GM12878 (cell line): ENCODE measurements around the gene ETV6. TPM values are rescaled to one million over a fixed set of nuclear protein-coding genes. Genes with fewer than 3 reads are reported as not detected.
A peak's percentile ranks its signal among the peaks of the same experiment; 100 is the strongest.

ENCODE experiments used
- ATAC-seq: fragments of 200-7000 bp; cut with Tn5 transposase; 3 replicates; pipeline ENCODE4 v1.9.1; 2020; ENCODE audit warnings: mild to moderate bottlenecking, moderate library complexity
- BruUV-seq: library from RNA; stranded (reverse); fragments of 400-500 nt; replicated peaks from 2 replicates; lab custom pipeline; 2021; lab: Mats Ljungman, UMichigan
- CTCF ChIA-PET: fragments of 300-600 bp; sonication (Branson Sonifier 250); formaldehyde crosslinking; extraction: SDS; loops from one replicate; lab custom pipeline; 2021; ENCODE audit warnings: inconsistent platforms; lab: Yijun Ruan, JAX
- POLR2A ChIA-PET: fragments of 350-600 bp; formaldehyde crosslinking; extraction: SDS; loops from one replicate; lab custom pipeline; 2021; ENCODE audit warnings: inconsistent platforms; lab: Charles Lee
- RAD21 ChIA-PET: fragments of 300-600 bp; sonication (Branson Sonifier 250); formaldehyde crosslinking; loops from one replicate; lab custom pipeline; 2023; ENCODE audit warnings: antibody characterized with exemption; ENCODE audit not compliant: unreplicated experiment; lab: Charles Lee
- SMC1A ChIA-PET: fragments of 300-600 bp; sonication (Branson Sonifier 250); formaldehyde crosslinking; loops from one replicate; lab custom pipeline; 2023; ENCODE audit not compliant: unreplicated experiment, uncharacterized antibody; lab: Charles Lee
- DNase-seq: peaks from one replicate; pipeline ENCODE4 v3.0.0-alpha.2; 2011; ENCODE audit warnings: low read depth, low spot score
- FAIRE-seq: peaks from 3 replicates; lab custom pipeline; 2011; peaks lifted over from hg19 to GRCh38; lab: Jason Lieb, UNC
- H2AFZ ChIP-seq: 2 replicates; pipeline ENCODE4 v1.6.0; 2011; ENCODE audit warnings: low read depth, low read length, control low read depth; ENCODE audit not compliant: control insufficient read depth
- H3K27ac ChIP-seq: 2 replicates; pipeline ENCODE4 v1.5.1; 2011; ENCODE audit warnings: control low read depth; ENCODE audit not compliant: control insufficient read depth, insufficient read depth
- H3K27me3 ChIP-seq, 2 experiments: replicated peaks in 1 of 2; 2 replicates each; pipeline versions ENCODE4 v1.6.0 to v1.6.1; 2011; ENCODE audit warnings: low read length in 1 of 2; ENCODE audit not compliant: control insufficient read depth in 2 of 2, insufficient read depth in 2 of 2
- H3K36me3 ChIP-seq, 2 experiments: 2 replicates each; pipeline ENCODE4 v1.5.1; 2011; ENCODE audit warnings: low read length in 1 of 2; ENCODE audit not compliant: control insufficient read depth in 2 of 2, insufficient read depth in 2 of 2
- H3K4me1 ChIP-seq: 2 replicates; pipeline ENCODE4 v1.6.1; 2011; ENCODE audit warnings: mild to moderate bottlenecking, low read length, moderate library complexity, mixed read lengths; ENCODE audit not compliant: control insufficient read depth, insufficient read depth
- H3K4me2 ChIP-seq: 2 replicates; pipeline ENCODE4 v1.6.0; 2011; ENCODE audit warnings: control low read depth; ENCODE audit not compliant: control insufficient read depth, insufficient read depth
- H3K4me3 ChIP-seq: fragments of 200-600 bp; sonication (generic); 2 replicates; pipeline ENCODE4 v1.5.1; 2016
- H3K79me2 ChIP-seq: 2 replicates; pipeline ENCODE4 v1.6.0; 2011; ENCODE audit warnings: low read length; ENCODE audit not compliant: control insufficient read depth, insufficient read depth
- H3K9ac ChIP-seq: 2 replicates; pipeline ENCODE4 v1.8.0; 2011; ENCODE audit warnings: low read length, control low read depth, mixed read lengths; ENCODE audit not compliant: control insufficient read depth, insufficient read depth
- H3K9me3 ChIP-seq: replicated peaks from 3 replicates; pipeline ENCODE4 v1.5.1; 2011; ENCODE audit warnings: mild to moderate bottlenecking, low read length; ENCODE audit not compliant: control insufficient read depth, insufficient read depth
- H4K20me1 ChIP-seq: 2 replicates; pipeline ENCODE4 v1.6.0; 2011; ENCODE audit not compliant: control insufficient read depth, insufficient read depth
- E2F8 ChIP-seq: fragments of 450-650 bp; IDR thresholded peaks from 2 replicates; pipeline ENCODE4 v1.6.1; 2018; ENCODE audit warnings: mild to moderate bottlenecking, low read depth, moderate library complexity; ENCODE audit not compliant: partially characterized antibody
- KDM1A ChIP-seq: fragments of 200-600 bp; sonication (generic); IDR thresholded peaks from 2 replicates; pipeline ENCODE4 v1.6.1; 2016; ENCODE audit warnings: borderline replicate concordance
- MLLT1 ChIP-seq: fragments of 450-650 bp; IDR thresholded peaks from 2 replicates; pipeline ENCODE4 v1.6.1; 2016; ENCODE audit warnings: mild to moderate bottlenecking
- NFYB ChIP-seq: IDR thresholded peaks from 2 replicates; pipeline ENCODE4 v1.6.1; 2011; ENCODE audit warnings: low read depth, mild to moderate bottlenecking, low read length, improper control_type of control experiment, moderate library complexity; ENCODE audit not compliant: insufficient read depth
- PAX5 ChIP-seq: IDR thresholded peaks from 2 replicates; pipeline ENCODE4 v1.6.1; 2011; ENCODE audit warnings: low read depth, low read length, borderline replicate concordance
- RB1 ChIP-seq: fragments of 450-650 bp; formaldehyde crosslinking; IDR thresholded peaks from 2 replicates; pipeline ENCODE4 v1.6.1; 2017; ENCODE audit warnings: mild to moderate bottlenecking, borderline replicate concordance
- RCOR1 ChIP-seq: conservative IDR thresholded peaks from 2 replicates; pipeline ENCODE4 v1.6.1; 2012; ENCODE audit warnings: low read depth, low read length, improper control_type of control experiment
- RFX5 ChIP-seq: IDR thresholded peaks from 2 replicates; pipeline ENCODE4 v1.6.1; 2011; ENCODE audit warnings: low read depth, low read length, improper control_type of control experiment
- SIX5 ChIP-seq: IDR thresholded peaks from 2 replicates; pipeline ENCODE4 v1.6.1; 2011; ENCODE audit warnings: mild to moderate bottlenecking, low read depth, low read length, moderate library complexity; ENCODE audit not compliant: severe bottlenecking
- SREBF2 ChIP-seq: IDR thresholded peaks from 2 replicates; pipeline ENCODE4 v1.6.1; 2012; ENCODE audit warnings: mild to moderate bottlenecking, low read length
- STAT1 ChIP-seq: fragments of 450-650 bp; conservative IDR thresholded peaks from 2 replicates; pipeline ENCODE4 v1.6.1; 2014; ENCODE audit warnings: antibody characterized with exemption, mild to moderate bottlenecking
- TCF7 ChIP-seq: IDR thresholded peaks from 2 replicates; pipeline ENCODE4 v1.6.1; 2014; ENCODE audit warnings: antibody characterized with exemption, borderline replicate concordance
- ZBED1 ChIP-seq: IDR thresholded peaks from 2 replicates; pipeline ENCODE4 v1.6.1; 2016; ENCODE audit warnings: borderline replicate concordance
- ZNF24 ChIP-seq: fragments of 450-650 bp; IDR thresholded peaks from 2 replicates; pipeline ENCODE4 v1.6.1; 2017; ENCODE audit warnings: antibody characterized with exemption, mild to moderate bottlenecking
- ZNF384 ChIP-seq: IDR thresholded peaks from 2 replicates; pipeline ENCODE4 v1.6.1; 2012; ENCODE audit warnings: low read depth, mild to moderate bottlenecking, low read length, improper control_type of control experiment, borderline replicate concordance
- WGBS: methylation state at CpG from one replicate; pipeline ENCODE4 v1.1.6; 2016; ENCODE audit warnings: low lambda C conversion rate; ENCODE audit not compliant: insufficient replicate concordance, insufficient coverage; ENCODE audit errors: missing lambda C conversion rate; 5-methylcytosine and 5-hydroxymethylcytosine counted together
- in situ Hi-C: fragments of 300-500 bp; cut with MboI; formaldehyde crosslinking; loops from 9 replicates; pipeline ENCODE4 v1.14.3; 2018; ENCODE audit warnings: mixed read lengths
- intact Hi-C: fragments of 100-400 bp; cut with micrococcal nuclease; formaldehyde crosslinking; loops from one replicate; pipeline ENCODE4 v1.14.2; 2022; ENCODE audit not compliant: unreplicated experiment
- polyA plus RNA-seq, 11 experiments: library from polyadenylated mRNA; depleted of rRNA in 4 of 11; unstranded in 6 of 11; stranded (reverse) in 5 of 11; fragments of >200 nt; fragmentation: Nextera tagmentation in 4 of 11; fragmentation: Illumina TruSeq in 1 of 11; extraction: Ambion mirVana in 4 of 11; extraction: Trizol in 1 of 11; gene quantifications; 1 replicate in 1 of 11; 2 replicates in 10 of 11; pipeline versions ENCODE4 v1.2.1 to v1.2.3, GENCODE V29; 2011 to 2016; ENCODE audit warnings: inconsistent platforms in 2 of 11, missing spikeins in 2 of 11, low read depth in 1 of 11
- total RNA-seq, 4 experiments: library from RNA; depleted of rRNA in 3 of 4; stranded (reverse); fragments of >200 nt in 3 of 4; fragmentation: Illumina TruSeq in 1 of 4; extraction: Trizol in 1 of 4; gene quantifications; 2 replicates each; pipeline versions ENCODE4 v1.2.1 to v1.2.3, GENCODE V29; 2013 to 2021

The ETV6 gene
- total and polyA plus RNA-seq, 10 of the 15 experiments (the other 5 are each of a cell fraction or from before 2014, with no cell fraction given) = 6.6 to 74.8 (median 24.6) TPM

GRCh38 chr12:11765817-11766794, 116.6 kb downstream of the ETV6 start:
- Histone ChIP-seq H3K79me2 (peaks cover 83% of the 10 kb centered on the region), H3K9me3 (no peaks in the 10 kb centered on the region; the same call in 1 of the 3 replicates), H3K27ac (peak overlapping the region; percentile 100), H3K9ac (peak overlapping the region; percentile 69), H3K4me2 (peak overlapping the region; percentile 68), H3K36me3 (peaks cover 11 to 13% of the 10 kb centered on the region in 2 experiments), H3K4me1 (peaks cover 92% of the 10 kb centered on the region), H2AFZ (no peak overlapping the region), H3K27me3 (no peaks in the 10 kb centered on the region), H4K20me1 (no peaks in the 10 kb centered on the region), H3K4me3 (peak overlapping the region; percentile 11; the same call in 1 of the 2 replicates)
- 3% methylated on average over 19 of the region's 19 CpGs for WGBS
- ATAC-seq (peak; percentile 75), FAIRE-seq (peak; percentile 47), DNase-seq (peak; percentile 92)
- BruUV-seq = TSS peak; percentile 36
- in situ Hi-C loops = no loop called here
- intact Hi-C loops = no loop called here
- ChIA-PET CTCF (interaction anchor here (0.7 to 4.6 kb wide), 10 partner anchors 13 to 267 kb away, joined by 3 to 22 read pairs (median 5); no protein-coding TSS in a partner anchor), SMC1A (interaction anchor here (0.6 to 39.9 kb wide), 22 partner anchors 1 to 273 kb away, joined by 3 to 1116 read pairs (median 5); no protein-coding TSS in a partner anchor), RAD21 (interaction anchor here (0.7 to 21.4 kb wide), 16 partner anchors 16 to 266 kb away, joined by 3 to 497 read pairs (median 6); partner anchors contain the start of gene ETV6), POLR2A (interaction anchor here (0.6 to 10.8 kb wide), 14 partner anchors 8 to 267 kb away, joined by 3 to 144 read pairs (median 4); no protein-coding TSS in a partner anchor)
- TF ChIP-seq MLLT1 (peak; percentile 87), STAT1 (no peak), RB1 (no peak), KDM1A (no peak), SREBF2 (no peak), RFX5 (no peak), NFYB (no peak), PAX5 (peak; percentile 77; the same call in 1 of the 2 replicates), SIX5 (no peak), ZNF384 (no peak), E2F8 (no peak), ZNF24 (no peak), ZBED1 (peak; percentile 72; the same call in 1 of the 2 replicates), RCOR1 (peak; percentile 71; the same call in 1 of the 2 replicates), TCF7 (no peak)
